ENCODE results near the gene GRIN2C.

The GRIN2C gene

DNA sequence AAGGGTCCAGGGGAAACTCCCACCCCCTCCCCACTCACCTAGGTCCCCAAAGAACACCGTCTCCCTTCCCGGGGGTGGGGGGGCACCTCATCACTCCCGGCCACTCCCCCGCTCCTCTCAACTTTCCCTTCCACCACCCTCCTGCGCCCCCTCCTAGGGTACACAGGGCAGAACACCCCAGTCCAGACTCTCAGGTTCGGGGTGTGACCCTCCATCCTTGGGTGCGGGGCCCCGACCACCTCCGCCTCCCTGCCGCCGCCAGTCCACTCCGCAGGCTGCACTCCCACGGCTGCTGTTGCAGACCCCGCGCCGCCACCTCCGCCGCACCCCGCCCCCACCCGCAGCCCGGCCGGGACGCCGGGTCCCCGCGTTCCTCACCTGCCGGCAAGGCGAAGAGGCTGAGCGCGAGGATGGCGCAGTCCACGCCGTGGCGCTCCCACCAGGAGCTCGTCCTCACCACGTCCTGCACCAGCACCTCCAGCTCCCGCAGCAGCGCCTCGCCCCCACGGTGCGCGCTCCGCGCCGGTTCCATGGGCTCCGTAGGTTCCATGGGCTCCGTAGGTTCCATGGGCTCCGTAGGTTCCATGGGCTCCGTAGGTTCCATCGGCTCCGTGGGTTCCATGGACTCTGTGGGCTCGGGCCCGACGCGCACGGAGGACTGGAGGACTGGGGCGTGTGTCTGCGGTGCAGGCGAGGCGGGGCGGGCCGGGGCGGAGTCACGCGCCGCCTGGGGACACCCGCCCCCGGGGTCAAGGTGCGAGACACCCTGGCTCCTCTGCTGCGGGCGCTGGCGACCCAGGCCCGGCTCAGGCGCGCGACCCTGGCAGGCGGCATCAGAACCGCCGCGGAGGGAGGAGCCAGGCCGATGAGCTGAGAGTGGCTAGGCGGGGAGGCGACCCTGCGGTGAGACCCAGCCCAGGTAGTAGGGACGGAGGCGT lies 33.6 kb upstream of the GRIN2C start, which contains the start of gene FADS6:
FADS6 (minus strand) TSS at position 660 of the 938 bp plus-strand sequence; CDS start at position 622, 38 bp downstream.
- H3K4me3 ChIP-seq (ENCODE audit: low read depth, low read length), result no peak within 1 kb of the TSS
- TF ChIP-seq POLR2A (IDR thresholded peaks at IDR 0.05; ENCODE audit: extremely low read depth, insufficient read length), result no peak
- TF ChIP-seq MYC (IDR thresholded peaks at IDR 0.05; ENCODE audit: low read depth, low read length), result no peak
- TF ChIP-seq, protein P1, sequence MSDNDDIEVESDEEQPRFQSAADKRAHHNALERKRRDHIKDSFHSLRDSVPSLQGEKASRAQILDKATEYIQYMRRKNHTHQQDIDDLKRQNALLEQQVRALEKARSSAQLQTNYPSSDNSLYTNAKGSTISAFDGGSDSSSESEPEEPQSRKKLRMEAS (IDR thresholded peaks at IDR 0.05; ENCODE audit: low read depth, low read length), result no peak
- TF ChIP-seq, protein P2, sequence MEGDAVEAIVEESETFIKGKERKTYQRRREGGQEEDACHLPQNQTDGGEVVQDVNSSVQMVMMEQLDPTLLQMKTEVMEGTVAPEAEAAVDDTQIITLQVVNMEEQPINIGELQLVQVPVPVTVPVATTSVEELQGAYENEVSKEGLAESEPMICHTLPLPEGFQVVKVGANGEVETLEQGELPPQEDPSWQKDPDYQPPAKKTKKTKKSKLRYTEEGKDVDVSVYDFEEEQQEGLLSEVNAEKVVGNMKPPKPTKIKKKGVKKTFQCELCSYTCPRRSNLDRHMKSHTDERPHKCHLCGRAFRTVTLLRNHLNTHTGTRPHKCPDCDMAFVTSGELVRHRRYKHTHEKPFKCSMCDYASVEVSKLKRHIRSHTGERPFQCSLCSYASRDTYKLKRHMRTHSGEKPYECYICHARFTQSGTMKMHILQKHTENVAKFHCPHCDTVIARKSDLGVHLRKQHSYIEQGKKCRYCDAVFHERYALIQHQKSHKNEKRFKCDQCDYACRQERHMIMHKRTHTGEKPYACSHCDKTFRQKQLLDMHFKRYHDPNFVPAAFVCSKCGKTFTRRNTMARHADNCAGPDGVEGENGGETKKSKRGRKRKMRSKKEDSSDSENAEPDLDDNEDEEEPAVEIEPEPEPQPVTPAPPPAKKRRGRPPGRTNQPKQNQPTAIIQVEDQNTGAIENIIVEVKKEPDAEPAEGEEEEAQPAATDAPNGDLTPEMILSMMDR (IDR thresholded peaks at IDR 0.05; ENCODE audit: low read depth, low read length), result no peak
- no peak for DNase-seq (ENCODE audit: low read depth)

DNA sequence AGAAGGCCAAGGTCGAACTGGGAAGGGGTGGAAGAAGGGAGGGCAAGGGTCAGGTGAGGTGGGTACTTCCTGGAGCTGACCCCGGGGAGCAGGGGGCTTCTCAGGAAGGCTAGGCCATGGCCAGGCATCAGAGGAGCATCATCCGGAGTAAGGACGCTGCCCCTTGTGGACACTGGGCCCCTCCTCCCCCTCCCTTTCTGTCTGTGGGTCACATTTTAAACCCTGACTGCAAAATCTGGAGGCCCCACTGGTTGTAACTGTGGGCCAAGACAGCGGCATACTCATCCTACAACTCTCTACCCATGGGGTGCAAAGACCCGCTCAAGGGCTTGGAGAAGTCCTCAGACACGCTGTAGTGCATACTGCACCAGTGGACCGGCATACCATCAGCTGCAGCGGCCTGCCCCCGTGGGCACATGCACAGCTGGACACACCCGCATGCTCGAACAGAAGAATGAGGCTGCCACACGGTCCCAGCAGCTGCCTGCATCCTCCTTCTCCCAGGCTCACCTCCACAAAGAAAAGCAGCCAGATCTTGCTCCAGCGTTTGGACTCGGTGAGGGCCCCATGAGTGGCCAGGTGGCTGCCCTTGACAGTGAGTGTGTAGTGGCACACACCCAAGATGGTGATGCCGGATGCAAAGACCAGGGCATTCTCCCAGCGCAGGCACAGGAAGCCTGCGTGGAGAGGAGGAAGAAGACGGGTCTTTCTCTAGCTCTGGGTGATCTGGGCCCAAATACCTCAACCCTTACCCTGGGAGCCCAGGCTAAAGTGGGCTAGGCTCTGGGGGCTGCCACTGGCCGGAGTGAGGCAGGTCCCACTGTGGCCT lies 32.5 kb upstream of the GRIN2C start:
- no peak overlapping the region for H3K4me3 ChIP-seq (ENCODE audit: low read depth, low read length)
- TF ChIP-seq, protein P1 (IDR thresholded peaks at IDR 0.05; ENCODE audit: low read depth, low read length), result no peak
- TF ChIP-seq MYC (IDR thresholded peaks at IDR 0.05; ENCODE audit: low read depth, low read length) (no peak), POLR2A (IDR thresholded peaks at IDR 0.05; ENCODE audit: extremely low read depth, insufficient read length) (no peak)
- TF ChIP-seq, protein P2 (IDR thresholded peaks at IDR 0.05; ENCODE audit: low read depth, low read length), result no peak
- DNase-seq (ENCODE audit: low read depth), result no peak

DNA sequence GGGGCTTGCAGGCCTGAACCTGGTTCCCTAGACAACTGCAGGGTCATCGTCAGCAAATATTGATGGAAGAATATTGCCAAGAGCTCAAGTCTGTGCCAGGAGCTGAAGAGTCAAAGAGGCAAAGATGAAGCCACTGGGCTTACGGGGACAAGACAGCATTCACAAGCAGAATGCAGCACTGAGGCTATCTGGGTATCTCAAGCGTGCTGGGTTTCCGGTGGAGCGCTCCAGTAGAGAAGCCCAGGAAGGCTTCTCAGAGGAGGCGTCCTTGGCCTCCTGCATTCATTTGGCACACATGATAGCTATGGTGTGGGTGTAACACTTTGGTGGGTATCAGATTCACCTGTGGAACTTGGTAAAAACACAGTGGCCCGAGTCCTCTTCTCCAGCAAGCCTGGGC lies 30.9 kb upstream of the GRIN2C start:
- no peak for DNase-seq (ENCODE audit: low read depth)
- TF ChIP-seq, protein P2 (IDR thresholded peaks at IDR 0.05; ENCODE audit: low read depth, low read length), result no peak
- TF ChIP-seq, protein P1 (IDR thresholded peaks at IDR 0.05; ENCODE audit: low read depth, low read length), result no peak
- TF ChIP-seq POLR2A (IDR thresholded peaks at IDR 0.05; ENCODE audit: extremely low read depth, insufficient read length) (no peak), MYC (IDR thresholded peaks at IDR 0.05; ENCODE audit: low read depth, low read length) (no peak)
- H3K4me3 ChIP-seq (ENCODE audit: low read depth, low read length), result no peak overlapping the region

DNA sequence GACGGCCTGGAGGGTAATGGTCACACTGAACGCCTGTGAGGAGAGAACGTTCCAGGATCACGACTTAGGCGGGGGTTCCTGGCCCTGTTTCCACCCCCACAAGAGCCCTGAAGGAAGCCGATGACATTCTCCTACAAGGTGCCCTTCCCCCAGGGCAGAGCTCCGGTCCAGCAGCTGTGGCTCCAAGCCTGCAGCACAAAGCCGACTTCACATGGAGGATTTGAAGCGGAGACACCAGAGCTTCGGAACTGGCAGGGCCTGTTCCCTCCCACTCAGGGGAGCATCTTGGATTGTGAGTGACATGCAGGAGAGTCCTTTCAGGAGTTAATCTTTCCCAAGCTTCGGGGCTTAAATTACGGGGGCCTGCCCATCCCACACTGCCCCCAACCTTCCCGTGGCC lies 28.8 kb upstream of the GRIN2C start:
- H3K4me3 ChIP-seq (ENCODE audit: low read depth, low read length), result no peak overlapping the region
- no peak for DNase-seq (ENCODE audit: low read depth)
- TF ChIP-seq, protein P1 (IDR thresholded peaks at IDR 0.05; ENCODE audit: low read depth, low read length), result no peak
- no peak for TF ChIP-seq MYC (IDR thresholded peaks at IDR 0.05; ENCODE audit: low read depth, low read length)
- no peak for TF ChIP-seq POLR2A (IDR thresholded peaks at IDR 0.05; ENCODE audit: extremely low read depth, insufficient read length)
- TF ChIP-seq, protein P2 (IDR thresholded peaks at IDR 0.05; ENCODE audit: low read depth, low read length), result no peak

DNA sequence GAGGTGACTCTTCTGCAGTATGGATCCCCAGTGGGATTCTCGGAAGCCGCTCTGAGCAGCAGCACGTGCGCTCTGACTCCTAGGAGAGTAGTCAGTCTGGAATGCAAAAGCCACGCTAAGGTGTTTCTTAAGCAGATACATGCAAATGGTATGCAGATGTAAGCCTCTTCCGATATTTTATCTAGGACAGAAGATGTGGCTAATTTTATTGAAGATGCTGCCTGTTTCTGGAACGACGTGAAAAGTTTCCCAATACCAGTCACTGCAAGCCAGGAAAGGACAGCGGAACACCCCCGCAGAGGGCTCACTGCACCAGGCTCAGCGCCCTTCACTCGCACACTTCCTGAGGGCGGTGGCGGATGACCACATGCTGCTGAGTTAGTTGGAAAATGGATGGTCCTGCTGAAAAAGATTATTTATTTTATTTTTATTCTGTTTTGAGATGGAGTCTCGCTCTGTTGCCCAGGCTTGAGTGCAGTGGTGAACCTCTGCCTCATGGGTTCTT lies 23.6 kb upstream of the GRIN2C start:
- TF ChIP-seq, protein P1 (IDR thresholded peaks at IDR 0.05; ENCODE audit: low read depth, low read length), result no peak
- TF ChIP-seq MYC (IDR thresholded peaks at IDR 0.05; ENCODE audit: low read depth, low read length), result no peak
- TF ChIP-seq POLR2A (IDR thresholded peaks at IDR 0.05; ENCODE audit: extremely low read depth, insufficient read length), result no peak
- TF ChIP-seq, protein P2 (IDR thresholded peaks at IDR 0.05; ENCODE audit: low read depth, low read length), result no peak
- DNase-seq (ENCODE audit: low read depth), result no peak
- no peak overlapping the region for H3K4me3 ChIP-seq (ENCODE audit: low read depth, low read length)

Data from NB4 (cell line).